GM12878 (cell line): ENCODE measurements around the gene IGIP. TPM values are rescaled to one million over a fixed set of nuclear protein-coding genes. Genes with fewer than 3 reads are reported as not detected.

Experiments
- ATAC-seq: fragments of 200-7000 bp; cut with Tn5 transposase; 3 replicates; pipeline ENCODE4 v1.9.1; 2020; ENCODE audit warnings: mild to moderate bottlenecking, moderate library complexity
- BruUV-seq: library from RNA; stranded (reverse); fragments of 400-500 nt; replicated peaks from 2 replicates; lab custom pipeline; 2021; lab: Mats Ljungman, UMichigan
- CTCF ChIA-PET: fragments of 300-600 bp; sonication (Branson Sonifier 250); formaldehyde crosslinking; extraction: SDS; loops from one replicate; lab custom pipeline; 2021; ENCODE audit warnings: inconsistent platforms; lab: Yijun Ruan, JAX
- POLR2A ChIA-PET: fragments of 350-600 bp; formaldehyde crosslinking; extraction: SDS; loops from one replicate; lab custom pipeline; 2021; ENCODE audit warnings: inconsistent platforms; lab: Charles Lee
- RAD21 ChIA-PET: fragments of 300-600 bp; sonication (Branson Sonifier 250); formaldehyde crosslinking; loops from one replicate; lab custom pipeline; 2023; ENCODE audit warnings: antibody characterized with exemption; ENCODE audit not compliant: unreplicated experiment; lab: Charles Lee
- SMC1A ChIA-PET: fragments of 300-600 bp; sonication (Branson Sonifier 250); formaldehyde crosslinking; loops from one replicate; lab custom pipeline; 2023; ENCODE audit not compliant: unreplicated experiment, uncharacterized antibody; lab: Charles Lee
- DNase-seq: peaks from one replicate; pipeline ENCODE4 v3.0.0-alpha.2; 2011; ENCODE audit warnings: low read depth, low spot score
- FAIRE-seq: peaks from 3 replicates; lab custom pipeline; 2011; peaks lifted over from hg19 to GRCh38; lab: Jason Lieb, UNC
- H2AFZ ChIP-seq: 2 replicates; pipeline ENCODE4 v1.6.0; 2011; ENCODE audit warnings: low read depth, low read length, control low read depth; ENCODE audit not compliant: control insufficient read depth
- H3K27ac ChIP-seq: 2 replicates; pipeline ENCODE4 v1.5.1; 2011; ENCODE audit warnings: control low read depth; ENCODE audit not compliant: control insufficient read depth, insufficient read depth
- H3K27me3 ChIP-seq, 2 experiments: replicated peaks in 1 of 2; 2 replicates each; pipeline versions ENCODE4 v1.6.0 to v1.6.1; 2011; ENCODE audit warnings: low read length in 1 of 2; ENCODE audit not compliant: control insufficient read depth in 2 of 2, insufficient read depth in 2 of 2
- H3K36me3 ChIP-seq, 2 experiments: 2 replicates each; pipeline ENCODE4 v1.5.1; 2011; ENCODE audit warnings: low read length in 1 of 2; ENCODE audit not compliant: control insufficient read depth in 2 of 2, insufficient read depth in 2 of 2
- H3K4me1 ChIP-seq: 2 replicates; pipeline ENCODE4 v1.6.1; 2011; ENCODE audit warnings: mild to moderate bottlenecking, low read length, moderate library complexity, mixed read lengths; ENCODE audit not compliant: control insufficient read depth, insufficient read depth
- H3K4me2 ChIP-seq: 2 replicates; pipeline ENCODE4 v1.6.0; 2011; ENCODE audit warnings: control low read depth; ENCODE audit not compliant: control insufficient read depth, insufficient read depth
- H3K4me3 ChIP-seq: fragments of 200-600 bp; sonication (generic); 2 replicates; pipeline ENCODE4 v1.5.1; 2016
- H3K79me2 ChIP-seq: 2 replicates; pipeline ENCODE4 v1.6.0; 2011; ENCODE audit warnings: low read length; ENCODE audit not compliant: control insufficient read depth, insufficient read depth
- H3K9ac ChIP-seq: 2 replicates; pipeline ENCODE4 v1.8.0; 2011; ENCODE audit warnings: low read length, control low read depth, mixed read lengths; ENCODE audit not compliant: control insufficient read depth, insufficient read depth
- H3K9me3 ChIP-seq: replicated peaks from 3 replicates; pipeline ENCODE4 v1.5.1; 2011; ENCODE audit warnings: mild to moderate bottlenecking, low read length; ENCODE audit not compliant: control insufficient read depth, insufficient read depth
- H4K20me1 ChIP-seq: 2 replicates; pipeline ENCODE4 v1.6.0; 2011; ENCODE audit not compliant: control insufficient read depth, insufficient read depth
- BCL11A ChIP-seq: IDR thresholded peaks from 2 replicates; pipeline ENCODE4 v1.6.1; 2011; ENCODE audit warnings: low read depth, low read length
- CHD4 ChIP-seq: fragments of 200-600 bp; sonication (generic); IDR thresholded peaks from 2 replicates; pipeline ENCODE4 v1.6.1; 2016; ENCODE audit warnings: mild to moderate bottlenecking
- ESRRA ChIP-seq: IDR thresholded peaks from 2 replicates; pipeline ENCODE4 v1.6.1; 2012; ENCODE audit warnings: mild to moderate bottlenecking, low read length, improper control_type of control experiment
- KLF5 ChIP-seq: fragments of 450-650 bp; IDR thresholded peaks from 2 replicates; pipeline ENCODE4 v1.6.1; 2014; ENCODE audit warnings: mild to moderate bottlenecking; ENCODE audit not compliant: partially characterized antibody
- MEF2B ChIP-seq: fragments of 450-650 bp; IDR thresholded peaks from 2 replicates; pipeline ENCODE4 v1.6.1; 2018; ENCODE audit warnings: mild to moderate bottlenecking, moderate library complexity; ENCODE audit not compliant: partially characterized antibody, poor library complexity, severe bottlenecking
- POLR2A ChIP-seq: IDR thresholded peaks from 2 replicates; pipeline ENCODE4 v1.6.1; 2011; ENCODE audit warnings: low read depth, mild to moderate bottlenecking, low read length
- SIN3A ChIP-seq: IDR thresholded peaks from 2 replicates; pipeline ENCODE4 v1.6.1; 2012; ENCODE audit warnings: low read depth, low read length, improper control_type of control experiment
- SPI1 ChIP-seq: IDR thresholded peaks from 2 replicates; pipeline ENCODE4 v1.6.1; 2011; ENCODE audit warnings: low read depth, mild to moderate bottlenecking, low read length, moderate library complexity, borderline replicate concordance; ENCODE audit not compliant: insufficient read depth
- WGBS: methylation state at CpG from one replicate; pipeline ENCODE4 v1.1.6; 2016; ENCODE audit warnings: low lambda C conversion rate; ENCODE audit not compliant: insufficient replicate concordance, insufficient coverage; ENCODE audit errors: missing lambda C conversion rate; 5-methylcytosine and 5-hydroxymethylcytosine counted together
- in situ Hi-C: fragments of 300-500 bp; cut with MboI; formaldehyde crosslinking; loops from 9 replicates; pipeline ENCODE4 v1.14.3; 2018; ENCODE audit warnings: mixed read lengths
- intact Hi-C: fragments of 100-400 bp; cut with micrococcal nuclease; formaldehyde crosslinking; loops from one replicate; pipeline ENCODE4 v1.14.2; 2022; ENCODE audit not compliant: unreplicated experiment
- polyA plus RNA-seq, 11 experiments: library from polyadenylated mRNA; depleted of rRNA in 4 of 11; unstranded in 6 of 11; stranded (reverse) in 5 of 11; fragments of >200 nt; fragmentation: Nextera tagmentation in 4 of 11; fragmentation: Illumina TruSeq in 1 of 11; extraction: Ambion mirVana in 4 of 11; extraction: Trizol in 1 of 11; gene quantifications; 1 replicate in 1 of 11; 2 replicates in 10 of 11; pipeline versions ENCODE4 v1.2.1 to v1.2.3, GENCODE V29; 2011 to 2016; ENCODE audit warnings: inconsistent platforms in 2 of 11, missing spikeins in 2 of 11, low read depth in 1 of 11
- total RNA-seq, 4 experiments: library from RNA; depleted of rRNA in 3 of 4; stranded (reverse); fragments of >200 nt in 3 of 4; fragmentation: Illumina TruSeq in 1 of 4; extraction: Trizol in 1 of 4; gene quantifications; 2 replicates each; pipeline versions ENCODE4 v1.2.1 to v1.2.3, GENCODE V29; 2013 to 2021
- TF ChIP-seq, protein P1 (sequence below): fragments of 450-650 bp; IDR thresholded peaks from 2 replicates; pipeline ENCODE4 v1.6.1; 2018; ENCODE audit warnings: borderline replicate concordance, mild to moderate bottlenecking; ENCODE audit not compliant: partially characterized antibody
- TF ChIP-seq, protein P2 (sequence below): IDR thresholded peaks from 2 replicates; pipeline ENCODE4 v1.6.1; 2011; ENCODE audit warnings: borderline replicate concordance, low read depth, mild to moderate bottlenecking, moderate library complexity, low read length; ENCODE audit not compliant: insufficient read depth, poor library complexity, severe bottlenecking
- TF ChIP-seq, protein P3 (sequence below): fragments of 450-650 bp; IDR thresholded peaks from 2 replicates; pipeline ENCODE4 v1.6.1; 2017; ENCODE audit warnings: antibody characterized with exemption, mild to moderate bottlenecking, moderate library complexity
- TF ChIP-seq, protein P4 (sequence below): fragments of 450-650 bp; IDR thresholded peaks from 2 replicates; pipeline ENCODE4 v1.6.1; 2017; ENCODE audit warnings: mild to moderate bottlenecking

IGIP gene
- total and polyA plus RNA-seq, 10 of the 15 experiments (the other 5 are each of a cell fraction or from before 2014, with no cell fraction given) = 0.58 to 3.3 (median 1.9) TPM

DNA sequence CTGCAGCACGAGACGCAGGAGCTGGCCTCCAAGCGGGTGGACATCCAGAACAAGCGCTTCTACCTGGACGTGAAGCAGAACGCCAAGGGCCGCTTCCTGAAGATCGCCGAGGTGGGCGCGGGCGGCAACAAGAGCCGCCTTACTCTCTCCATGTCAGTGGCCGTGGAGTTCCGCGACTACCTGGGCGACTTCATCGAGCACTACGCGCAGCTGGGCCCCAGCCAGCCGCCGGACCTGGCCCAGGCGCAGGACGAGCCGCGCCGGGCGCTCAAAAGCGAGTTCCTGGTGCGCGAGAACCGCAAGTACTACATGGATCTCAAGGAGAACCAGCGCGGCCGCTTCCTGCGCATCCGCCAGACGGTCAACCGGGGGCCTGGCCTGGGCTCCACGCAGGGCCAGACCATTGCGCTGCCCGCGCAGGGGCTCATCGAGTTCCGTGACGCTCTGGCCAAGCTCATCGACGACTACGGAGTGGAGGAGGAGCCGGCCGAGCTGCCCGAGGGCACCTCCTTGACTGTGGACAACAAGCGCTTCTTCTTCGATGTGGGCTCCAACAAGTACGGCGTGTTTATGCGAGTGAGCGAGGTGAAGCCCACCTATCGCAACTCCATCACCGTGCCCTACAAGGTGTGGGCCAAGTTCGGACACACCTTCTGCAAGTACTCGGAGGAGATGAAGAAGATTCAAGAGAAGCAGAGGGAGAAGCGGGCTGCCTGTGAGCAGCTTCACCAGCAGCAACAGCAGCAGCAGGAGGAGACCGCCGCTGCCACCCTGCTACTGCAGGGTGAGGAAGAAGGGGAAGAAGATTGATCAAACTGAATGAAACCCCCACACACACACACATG is 11.2 kb upstream of the IGIP start (continued):
- TF ChIP-seq, protein P1, sequence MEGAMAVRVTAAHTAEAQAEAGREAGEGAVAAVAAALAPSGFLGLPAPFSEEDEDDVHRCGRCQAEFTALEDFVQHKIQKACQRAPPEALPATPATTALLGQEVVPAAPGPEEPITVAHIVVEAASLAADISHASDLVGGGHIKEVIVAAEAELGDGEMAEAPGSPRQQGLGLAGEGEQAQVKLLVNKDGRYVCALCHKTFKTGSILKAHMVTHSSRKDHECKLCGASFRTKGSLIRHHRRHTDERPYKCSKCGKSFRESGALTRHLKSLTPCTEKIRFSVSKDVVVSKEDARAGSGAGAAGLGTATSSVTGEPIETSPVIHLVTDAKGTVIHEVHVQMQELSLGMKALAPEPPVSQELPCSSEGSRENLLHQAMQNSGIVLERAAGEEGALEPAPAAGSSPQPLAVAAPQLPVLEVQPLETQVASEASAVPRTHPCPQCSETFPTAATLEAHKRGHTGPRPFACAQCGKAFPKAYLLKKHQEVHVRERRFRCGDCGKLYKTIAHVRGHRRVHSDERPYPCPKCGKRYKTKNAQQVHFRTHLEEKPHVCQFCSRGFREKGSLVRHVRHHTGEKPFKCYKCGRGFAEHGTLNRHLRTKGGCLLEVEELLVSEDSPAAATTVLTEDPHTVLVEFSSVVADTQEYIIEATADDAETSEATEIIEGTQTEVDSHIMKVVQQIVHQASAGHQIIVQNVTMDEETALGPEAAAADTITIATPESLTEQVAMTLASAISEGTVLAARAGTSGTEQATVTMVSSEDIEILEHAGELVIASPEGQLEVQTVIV = no peak
- 0 out of 2 replicates have a peak, but pooled peaks have one; percentile 8 for TF ChIP-seq POLR2A
- TF ChIP-seq SPI1 = no peak
- no peak for TF ChIP-seq MEF2B
- peak; percentile 90 for TF ChIP-seq KLF5
- no peak for TF ChIP-seq ESRRA
- TF ChIP-seq SIN3A = peak; percentile 59; the same call in 1 of the 2 replicates
- no peak for TF ChIP-seq BCL11A
- TF ChIP-seq, all 136 proteins: peak for 19

DNA sequence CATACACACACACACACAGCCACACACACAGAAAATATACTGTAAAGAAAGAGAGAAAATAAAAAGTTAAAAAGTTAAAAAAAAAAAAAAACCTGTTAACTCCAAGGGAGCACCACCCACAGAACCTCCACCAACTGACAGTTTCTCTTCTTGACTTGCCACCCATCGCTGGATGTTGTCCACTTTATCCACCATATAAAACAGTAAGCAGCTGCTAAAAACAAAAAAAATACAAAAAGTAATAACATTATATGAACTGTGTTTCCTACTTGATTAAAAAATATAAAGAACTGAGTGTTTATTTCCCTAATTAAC is 10.6 kb upstream of the IGIP start:
- peak overlapping the region; percentile 68 for H3K4me2 ChIP-seq
- DNase-seq = no peak
- in situ Hi-C loops (no loop called here), intact Hi-C loops (no loop called here)
- H3K9me3 ChIP-seq = no peaks in the 10 kb centered on the region
- no TSS peak for BruUV-seq
- H3K79me2 ChIP-seq = peaks cover 47% of the 10 kb centered on the region
- no peak overlapping the region for H3K27ac ChIP-seq
- ChIA-PET POLR2A (interaction anchor here (1.0 to 1.4 kb wide), 4 partner anchors 8 to 74 kb away, joined by 3 to 7 read pairs (median 5); no protein-coding TSS in a partner anchor), RAD21 (interaction anchor here (1.3 to 2.8 kb wide), 5 partner anchors 27 to 74 kb away, joined by 3 to 11 read pairs (median 4); no protein-coding TSS in a partner anchor), SMC1A (interaction anchor here (0.5 to 4.5 kb wide), 16 partner anchors 9 to 559 kb away, joined by 3 to 22 read pairs (median 3); no protein-coding TSS in a partner anchor), CTCF (interaction anchor here (0.6 to 3.2 kb wide), 10 partner anchors 9 to 895 kb away, joined by 3 to 13 read pairs (median 7); no protein-coding TSS in a partner anchor)
- peak overlapping the region; percentile 84 for H3K9ac ChIP-seq
- H4K20me1 ChIP-seq = no peaks in the 10 kb centered on the region
- H3K27me3 ChIP-seq = no peaks in the 10 kb centered on the region
- peaks cover 17% of the 10 kb centered on the region for H3K4me1 ChIP-seq
- FAIRE-seq = no peak
- H2AFZ ChIP-seq = no peak overlapping the region
- H3K36me3 ChIP-seq = no peaks in the 10 kb centered on the region
- ATAC-seq = no peak
- WGBS = 24% methylated on average over 1 of the region's 1 CpG
- peak overlapping the region; percentile 93 for H3K4me3 ChIP-seq
- TF ChIP-seq SPI1 = no peak
- TF ChIP-seq, protein P2, sequence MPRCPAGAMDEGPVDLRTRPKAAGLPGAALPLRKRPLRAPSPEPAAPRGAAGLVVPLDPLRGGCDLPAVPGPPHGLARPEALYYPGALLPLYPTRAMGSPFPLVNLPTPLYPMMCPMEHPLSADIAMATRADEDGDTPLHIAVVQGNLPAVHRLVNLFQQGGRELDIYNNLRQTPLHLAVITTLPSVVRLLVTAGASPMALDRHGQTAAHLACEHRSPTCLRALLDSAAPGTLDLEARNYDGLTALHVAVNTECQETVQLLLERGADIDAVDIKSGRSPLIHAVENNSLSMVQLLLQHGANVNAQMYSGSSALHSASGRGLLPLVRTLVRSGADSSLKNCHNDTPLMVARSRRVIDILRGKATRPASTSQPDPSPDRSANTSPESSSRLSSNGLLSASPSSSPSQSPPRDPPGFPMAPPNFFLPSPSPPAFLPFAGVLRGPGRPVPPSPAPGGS = no peak
- TF ChIP-seq, protein P3, sequence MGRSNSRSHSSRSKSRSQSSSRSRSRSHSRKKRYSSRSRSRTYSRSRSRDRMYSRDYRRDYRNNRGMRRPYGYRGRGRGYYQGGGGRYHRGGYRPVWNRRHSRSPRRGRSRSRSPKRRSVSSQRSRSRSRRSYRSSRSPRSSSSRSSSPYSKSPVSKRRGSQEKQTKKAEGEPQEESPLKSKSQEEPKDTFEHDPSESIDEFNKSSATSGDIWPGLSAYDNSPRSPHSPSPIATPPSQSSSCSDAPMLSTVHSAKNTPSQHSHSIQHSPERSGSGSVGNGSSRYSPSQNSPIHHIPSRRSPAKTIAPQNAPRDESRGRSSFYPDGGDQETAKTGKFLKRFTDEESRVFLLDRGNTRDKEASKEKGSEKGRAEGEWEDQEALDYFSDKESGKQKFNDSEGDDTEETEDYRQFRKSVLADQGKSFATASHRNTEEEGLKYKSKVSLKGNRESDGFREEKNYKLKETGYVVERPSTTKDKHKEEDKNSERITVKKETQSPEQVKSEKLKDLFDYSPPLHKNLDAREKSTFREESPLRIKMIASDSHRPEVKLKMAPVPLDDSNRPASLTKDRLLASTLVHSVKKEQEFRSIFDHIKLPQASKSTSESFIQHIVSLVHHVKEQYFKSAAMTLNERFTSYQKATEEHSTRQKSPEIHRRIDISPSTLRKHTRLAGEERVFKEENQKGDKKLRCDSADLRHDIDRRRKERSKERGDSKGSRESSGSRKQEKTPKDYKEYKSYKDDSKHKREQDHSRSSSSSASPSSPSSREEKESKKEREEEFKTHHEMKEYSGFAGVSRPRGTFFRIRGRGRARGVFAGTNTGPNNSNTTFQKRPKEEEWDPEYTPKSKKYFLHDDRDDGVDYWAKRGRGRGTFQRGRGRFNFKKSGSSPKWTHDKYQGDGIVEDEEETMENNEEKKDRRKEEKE = no peak
- TF ChIP-seq, protein P4, sequence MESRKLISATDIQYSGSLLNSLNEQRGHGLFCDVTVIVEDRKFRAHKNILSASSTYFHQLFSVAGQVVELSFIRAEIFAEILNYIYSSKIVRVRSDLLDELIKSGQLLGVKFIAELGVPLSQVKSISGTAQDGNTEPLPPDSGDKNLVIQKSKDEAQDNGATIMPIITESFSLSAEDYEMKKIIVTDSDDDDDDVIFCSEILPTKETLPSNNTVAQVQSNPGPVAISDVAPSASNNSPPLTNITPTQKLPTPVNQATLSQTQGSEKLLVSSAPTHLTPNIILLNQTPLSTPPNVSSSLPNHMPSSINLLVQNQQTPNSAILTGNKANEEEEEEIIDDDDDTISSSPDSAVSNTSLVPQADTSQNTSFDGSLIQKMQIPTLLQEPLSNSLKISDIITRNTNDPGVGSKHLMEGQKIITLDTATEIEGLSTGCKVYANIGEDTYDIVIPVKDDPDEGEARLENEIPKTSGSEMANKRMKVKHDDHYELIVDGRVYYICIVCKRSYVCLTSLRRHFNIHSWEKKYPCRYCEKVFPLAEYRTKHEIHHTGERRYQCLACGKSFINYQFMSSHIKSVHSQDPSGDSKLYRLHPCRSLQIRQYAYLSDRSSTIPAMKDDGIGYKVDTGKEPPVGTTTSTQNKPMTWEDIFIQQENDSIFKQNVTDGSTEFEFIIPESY = no peak
- no peak for TF ChIP-seq CHD4
- no peak for TF ChIP-seq MEF2B
